ENCODE data around the gene ZNF574. TPM values are rescaled to one million over a fixed set of nuclear protein-coding genes. Genes with fewer than 3 reads are reported as not detected.

The ZNF574 gene
- total and polyA plus RNA-seq, 8 donors, result 9.4 to 15.4 (median 12.7) TPM

DNA sequence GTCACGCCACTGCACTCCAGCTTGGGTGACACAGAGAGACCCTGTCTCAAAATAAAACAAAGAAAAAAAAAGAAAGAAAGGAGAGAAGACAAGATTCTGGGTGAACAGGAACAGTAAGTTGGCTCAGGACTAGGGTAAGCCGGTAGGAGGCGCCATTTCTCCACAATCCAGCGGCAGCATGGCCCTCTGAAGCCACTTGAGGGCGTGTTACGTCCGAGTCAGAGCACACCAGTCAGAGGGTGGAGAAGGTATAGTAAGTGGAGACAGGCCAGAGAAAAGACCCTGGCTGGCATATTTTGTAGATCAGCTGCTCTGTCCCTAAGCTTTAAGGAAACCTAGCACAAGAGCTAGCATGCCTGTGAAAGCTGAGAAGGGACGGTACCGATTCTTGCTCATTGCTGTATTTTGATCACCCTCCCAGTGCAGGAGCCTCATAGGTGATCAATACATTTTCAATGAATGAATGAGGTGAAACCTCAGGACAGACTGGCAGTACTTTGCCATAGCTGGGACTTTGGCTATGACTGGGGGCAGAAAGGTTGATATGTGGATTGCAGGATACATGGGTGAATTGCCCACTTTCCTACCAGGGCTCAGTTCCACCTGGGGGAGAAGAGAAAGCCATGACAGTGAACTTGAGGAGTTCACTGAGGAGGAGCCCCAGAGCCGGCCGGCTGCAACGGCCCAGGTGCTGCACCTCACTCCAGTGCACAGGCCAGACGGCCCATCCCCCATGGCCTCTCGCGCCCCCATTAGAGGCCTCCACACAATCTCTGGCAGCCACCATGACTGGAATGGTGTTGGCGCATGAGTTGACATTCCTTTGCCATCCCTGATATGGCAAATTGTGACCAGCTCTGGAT is 32.8 kb downstream of the ZNF574 start:
- intact Hi-C loops (cut with DNase I), result no loop called here
- H3K4me3 ChIP-seq, result no peak overlapping the region
- H3K36me3 ChIP-seq, result no peaks in the 10 kb centered on the region
- DNase-seq, result peak in 3 of 4 donors; percentile 73 to 90 (median 85)
- H3K27me3 ChIP-seq, result peaks cover 5 to 14% of the 10 kb centered on the region in 2 donors
- no peak overlapping the region for H3K27ac ChIP-seq
- no peaks in the 10 kb centered on the region for H3K4me1 ChIP-seq
- TF ChIP-seq, protein P1, sequence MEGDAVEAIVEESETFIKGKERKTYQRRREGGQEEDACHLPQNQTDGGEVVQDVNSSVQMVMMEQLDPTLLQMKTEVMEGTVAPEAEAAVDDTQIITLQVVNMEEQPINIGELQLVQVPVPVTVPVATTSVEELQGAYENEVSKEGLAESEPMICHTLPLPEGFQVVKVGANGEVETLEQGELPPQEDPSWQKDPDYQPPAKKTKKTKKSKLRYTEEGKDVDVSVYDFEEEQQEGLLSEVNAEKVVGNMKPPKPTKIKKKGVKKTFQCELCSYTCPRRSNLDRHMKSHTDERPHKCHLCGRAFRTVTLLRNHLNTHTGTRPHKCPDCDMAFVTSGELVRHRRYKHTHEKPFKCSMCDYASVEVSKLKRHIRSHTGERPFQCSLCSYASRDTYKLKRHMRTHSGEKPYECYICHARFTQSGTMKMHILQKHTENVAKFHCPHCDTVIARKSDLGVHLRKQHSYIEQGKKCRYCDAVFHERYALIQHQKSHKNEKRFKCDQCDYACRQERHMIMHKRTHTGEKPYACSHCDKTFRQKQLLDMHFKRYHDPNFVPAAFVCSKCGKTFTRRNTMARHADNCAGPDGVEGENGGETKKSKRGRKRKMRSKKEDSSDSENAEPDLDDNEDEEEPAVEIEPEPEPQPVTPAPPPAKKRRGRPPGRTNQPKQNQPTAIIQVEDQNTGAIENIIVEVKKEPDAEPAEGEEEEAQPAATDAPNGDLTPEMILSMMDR (IDR thresholded peaks at IDR 0.05), result peak; percentile 93 to 94
- peak; percentile 99 for ATAC-seq
- no peaks in the 10 kb centered on the region for H3K9me3 ChIP-seq

DNA sequence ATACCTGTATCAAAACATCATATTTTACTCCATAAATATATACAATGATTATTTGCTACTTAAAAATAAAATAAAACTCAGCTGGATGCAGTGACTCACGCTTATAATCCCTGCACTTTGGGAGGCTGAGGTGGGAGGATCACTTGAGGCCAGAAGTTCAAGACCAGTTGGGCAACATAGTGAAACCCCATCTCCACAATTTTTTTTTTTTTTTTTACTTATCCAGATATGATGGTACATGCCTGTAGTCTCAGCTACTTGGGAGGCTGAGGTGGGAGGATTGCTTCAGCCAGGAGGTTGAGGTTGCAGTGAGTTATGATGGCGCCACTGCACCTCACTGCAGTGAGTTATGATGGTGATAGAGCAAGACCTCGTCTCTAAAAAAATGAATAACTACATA is 33.9 kb downstream of the ZNF574 start:
- intact Hi-C loops (cut with DNase I), result no loop called here
- DNase-seq (no peak), ATAC-seq (no peak)
- no peaks in the 10 kb centered on the region for H3K4me1 ChIP-seq
- peaks cover 5 to 14% of the 10 kb centered on the region in 2 donors for H3K27me3 ChIP-seq
- no peak overlapping the region for H3K4me3 ChIP-seq
- no peaks in the 10 kb centered on the region for H3K36me3 ChIP-seq
- H3K9me3 ChIP-seq, result no peaks in the 10 kb centered on the region
- no peak overlapping the region for H3K27ac ChIP-seq
- TF ChIP-seq, protein P1 (IDR thresholded peaks at IDR 0.05), result no peak

DNA sequence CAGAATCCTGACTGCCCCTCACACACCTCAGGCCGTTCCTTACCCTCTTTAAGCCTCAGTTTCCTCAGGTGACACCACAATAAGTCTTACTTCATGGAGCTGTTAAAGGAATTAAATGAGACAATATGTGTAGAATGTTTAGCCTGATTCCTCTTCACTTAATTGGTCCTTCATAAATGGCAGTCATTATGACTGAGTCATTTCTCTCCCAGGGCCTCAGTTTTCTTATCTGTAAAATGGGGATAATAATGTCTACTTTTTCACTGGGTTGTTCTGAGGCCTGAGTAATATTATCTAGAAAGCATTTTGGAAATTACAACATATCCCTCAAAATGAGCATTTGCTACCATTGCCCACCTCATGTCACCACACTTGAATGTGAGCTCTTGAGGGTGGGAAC is 34.7 kb downstream of the ZNF574 start:
- no peaks in the 10 kb centered on the region for H3K36me3 ChIP-seq
- ATAC-seq (no peak), DNase-seq (no peak)
- H3K9me3 ChIP-seq, result no peaks in the 10 kb centered on the region
- TF ChIP-seq, protein P1 (IDR thresholded peaks at IDR 0.05), result no peak
- intact Hi-C loops (cut with DNase I), result no loop called here
- no peak overlapping the region for H3K27ac ChIP-seq
- no peaks in the 10 kb centered on the region for H3K4me1 ChIP-seq
- H3K4me3 ChIP-seq, result no peak overlapping the region
- H3K27me3 ChIP-seq, result peaks cover 0 to 9% of the 10 kb centered on the region in 2 donors

DNA sequence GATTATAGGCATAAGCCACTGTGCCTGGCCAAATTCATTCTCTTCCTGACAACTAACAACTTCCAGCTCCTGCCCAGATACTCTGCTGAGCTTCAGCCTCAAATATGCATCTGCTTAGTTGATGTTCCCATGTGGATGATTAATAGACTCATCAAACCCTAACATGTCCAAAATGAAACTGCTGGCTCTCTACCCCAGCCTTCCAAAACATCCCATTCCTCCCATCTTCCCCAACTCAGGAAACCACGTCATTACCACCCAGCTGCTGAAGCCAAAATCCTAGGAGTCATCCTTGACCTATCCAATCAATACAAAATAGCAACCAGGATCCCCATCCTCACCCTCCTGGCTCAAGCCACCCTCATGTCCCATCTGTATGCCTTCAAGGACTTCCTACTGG is 35.4 kb downstream of the ZNF574 start:
- Histone ChIP-seq H3K36me3 (no peaks in the 10 kb centered on the region), H3K27me3 (peaks cover 0 to 2% of the 10 kb centered on the region in 2 donors), H3K9me3 (no peaks in the 10 kb centered on the region), H3K4me1 (no peaks in the 10 kb centered on the region), H3K27ac (no peak overlapping the region), H3K4me3 (no peak overlapping the region)
- ATAC-seq, result no peak
- no peak for DNase-seq
- TF ChIP-seq, protein P1 (IDR thresholded peaks at IDR 0.05), result no peak
- intact Hi-C loops (cut with DNase I), result no loop called here

DNA sequence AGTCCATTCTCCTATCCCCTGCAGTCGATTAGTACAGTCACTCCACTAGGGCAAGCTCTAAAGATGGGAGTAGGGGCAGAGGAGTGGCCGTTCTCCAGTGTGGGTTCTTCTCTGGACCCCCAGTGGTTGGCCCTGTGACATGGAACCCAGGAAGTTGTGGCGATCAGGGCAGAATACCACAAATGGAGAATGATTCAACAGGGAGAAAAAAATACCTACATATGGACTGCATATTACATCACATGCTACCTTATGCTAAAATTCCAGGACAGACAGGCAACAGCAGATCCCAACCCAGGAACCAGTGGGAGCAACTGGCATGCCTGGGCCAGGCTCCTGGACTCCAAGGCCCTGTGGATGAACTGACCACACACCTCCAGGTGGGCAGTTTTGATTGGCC is 35.8 kb downstream of the ZNF574 start:
- TF ChIP-seq, protein P1 (IDR thresholded peaks at IDR 0.05), result no peak
- intact Hi-C loops (cut with DNase I), result no loop called here
- no peak overlapping the region for H3K4me3 ChIP-seq

More for the DNA sequence above, 35.8 kb downstream of the ZNF574 start:
- Histone ChIP-seq H3K27me3 (no peaks in the 10 kb centered on the region), H3K27ac (no peak overlapping the region), H3K9me3 (no peaks in the 10 kb centered on the region), H3K36me3 (peaks cover 0 to under 1% of the 10 kb centered on the region in 2 donors), H3K4me1 (no peaks in the 10 kb centered on the region)
- ATAC-seq (no peak), DNase-seq (no peak)
